Measurements from ENCODE around the gene NTM.

DNA sequence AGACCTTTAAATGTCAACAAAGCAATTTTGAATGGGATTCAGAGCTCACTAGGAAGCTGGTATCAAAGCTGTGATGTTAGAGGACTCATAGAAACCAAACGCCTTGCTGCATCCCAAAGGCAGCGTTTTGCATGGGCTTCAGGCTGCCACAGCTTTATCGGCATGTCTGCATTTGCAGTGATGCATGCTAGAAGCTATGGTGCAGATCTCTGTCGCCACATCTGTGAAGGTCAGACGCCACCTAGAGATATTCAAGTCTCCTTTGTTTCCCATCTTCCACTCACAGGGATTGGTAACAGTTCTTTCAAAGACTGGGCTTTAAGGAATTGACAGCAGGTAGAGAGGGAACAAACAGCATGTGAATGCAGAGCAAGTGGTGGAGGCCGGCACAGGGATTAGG, 47.8 kb downstream of the NTM start:
- TF ChIP-seq TAF1 (IDR thresholded peaks at IDR 0.05; ENCODE audit: borderline replicate concordance, low read depth, low read length) (no peak), POLR2A (IDR thresholded peaks at IDR 0.05; ENCODE audit: low read depth, low read length) (no peak), POLR2AphosphoS5 (IDR thresholded peaks at IDR 0.05; ENCODE audit: low read depth, low read length) (no peak)

Measured in GM12892 (cell line).